Activated CD8-positive, alpha-beta T cell treated with anti-CD3 and anti-CD28 coated beads for 36 hours (primary cell): ENCODE measurements around the gene PFDN4. TPM values are rescaled to one million over a fixed set of nuclear protein-coding genes. Genes with fewer than 3 reads are reported as not detected.

Experiments
- ATAC-seq: fragments of 200-7000 bp; cut with Tn5 transposase; one replicate; pipeline ENCODE4 v1.10.0; 2021; ENCODE audit warnings: mild to moderate bottlenecking, moderate library complexity
- CTCF ChIA-PET: fragments of 350-600 bp; sonication (Branson Sonifier 250); formaldehyde crosslinking; loops from one replicate; lab custom pipeline; 2021; ENCODE audit warnings: antibody characterized with exemption; lab: Charles Lee
- POLR2A ChIA-PET: fragments of 350-600 bp; sonication (Branson Sonifier 250); formaldehyde crosslinking; loops from one replicate; lab custom pipeline; 2021; ENCODE audit warnings: antibody characterized with exemption; lab: Charles Lee
- DNase-seq: peaks from one replicate; pipeline ENCODE4 v3.0.0-alpha.2; 2020
- H3K27ac Mint-ChIP-seq: one replicate; pipeline ENCODE4 v1.8.0; 2021; ENCODE audit warnings: mild to moderate bottlenecking, mixed read lengths
- H3K27me3 Mint-ChIP-seq: one replicate; pipeline ENCODE4 v1.8.0; 2021; ENCODE audit warnings: mixed read lengths
- H3K36me3 Mint-ChIP-seq: one replicate; pipeline ENCODE4 v1.8.0; 2021; ENCODE audit warnings: low read depth, mixed read lengths
- H3K4me1 Mint-ChIP-seq: one replicate; pipeline ENCODE4 v1.8.0; 2021; ENCODE audit warnings: low read depth, mixed read lengths
- H3K4me3 Mint-ChIP-seq: one replicate; pipeline ENCODE4 v1.8.0; 2021; ENCODE audit warnings: mild to moderate bottlenecking, moderate library complexity, mixed read lengths
- H3K9me3 Mint-ChIP-seq: one replicate; pipeline ENCODE4 v1.8.0; 2021; ENCODE audit warnings: mixed read lengths
- intact Hi-C: fragments of 100-400 bp; cut with micrococcal nuclease; formaldehyde crosslinking; loops from one replicate; pipeline ENCODE4 v1.10.0; 2022
- total RNA-seq, 2 experiments: library from RNA; stranded (reverse); gene quantifications; one replicate each; pipeline ENCODE4 v1.2.3, GENCODE V29; 2021
- TF ChIP-seq, protein P1 (sequence below): fragments of 200-600 bp; IDR thresholded peaks from one replicate; pipeline ENCODE4 v1.8.0; 2022; ENCODE audit warnings: antibody characterized with exemption, mild to moderate bottlenecking

Gene PFDN4
- total RNA-seq, 2 experiments from 2014 or later: 31.1 to 37.4 TPM

DNA sequence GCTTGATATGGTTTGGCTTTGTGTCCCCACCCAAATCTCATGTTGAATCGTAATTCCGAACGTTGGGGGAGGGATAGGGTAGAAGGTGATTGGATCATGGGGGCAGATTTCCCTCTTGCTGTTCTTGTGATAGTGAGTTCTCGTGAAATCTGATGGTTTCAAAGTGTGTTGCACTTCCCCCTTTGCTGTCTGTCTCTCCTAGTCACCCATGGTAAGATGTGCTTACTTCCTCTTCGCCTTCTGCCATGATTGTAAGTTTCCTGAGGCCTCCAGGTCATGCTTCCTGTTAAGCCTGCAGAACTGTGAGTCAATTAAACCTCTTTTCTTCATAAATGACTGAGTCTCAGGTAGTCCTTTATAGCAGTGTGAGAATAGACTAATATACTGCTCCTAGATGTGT, 19.9 kb downstream of the PFDN4 start:
- TF ChIP-seq, protein P1, sequence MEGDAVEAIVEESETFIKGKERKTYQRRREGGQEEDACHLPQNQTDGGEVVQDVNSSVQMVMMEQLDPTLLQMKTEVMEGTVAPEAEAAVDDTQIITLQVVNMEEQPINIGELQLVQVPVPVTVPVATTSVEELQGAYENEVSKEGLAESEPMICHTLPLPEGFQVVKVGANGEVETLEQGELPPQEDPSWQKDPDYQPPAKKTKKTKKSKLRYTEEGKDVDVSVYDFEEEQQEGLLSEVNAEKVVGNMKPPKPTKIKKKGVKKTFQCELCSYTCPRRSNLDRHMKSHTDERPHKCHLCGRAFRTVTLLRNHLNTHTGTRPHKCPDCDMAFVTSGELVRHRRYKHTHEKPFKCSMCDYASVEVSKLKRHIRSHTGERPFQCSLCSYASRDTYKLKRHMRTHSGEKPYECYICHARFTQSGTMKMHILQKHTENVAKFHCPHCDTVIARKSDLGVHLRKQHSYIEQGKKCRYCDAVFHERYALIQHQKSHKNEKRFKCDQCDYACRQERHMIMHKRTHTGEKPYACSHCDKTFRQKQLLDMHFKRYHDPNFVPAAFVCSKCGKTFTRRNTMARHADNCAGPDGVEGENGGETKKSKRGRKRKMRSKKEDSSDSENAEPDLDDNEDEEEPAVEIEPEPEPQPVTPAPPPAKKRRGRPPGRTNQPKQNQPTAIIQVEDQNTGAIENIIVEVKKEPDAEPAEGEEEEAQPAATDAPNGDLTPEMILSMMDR: no peak

DNA sequence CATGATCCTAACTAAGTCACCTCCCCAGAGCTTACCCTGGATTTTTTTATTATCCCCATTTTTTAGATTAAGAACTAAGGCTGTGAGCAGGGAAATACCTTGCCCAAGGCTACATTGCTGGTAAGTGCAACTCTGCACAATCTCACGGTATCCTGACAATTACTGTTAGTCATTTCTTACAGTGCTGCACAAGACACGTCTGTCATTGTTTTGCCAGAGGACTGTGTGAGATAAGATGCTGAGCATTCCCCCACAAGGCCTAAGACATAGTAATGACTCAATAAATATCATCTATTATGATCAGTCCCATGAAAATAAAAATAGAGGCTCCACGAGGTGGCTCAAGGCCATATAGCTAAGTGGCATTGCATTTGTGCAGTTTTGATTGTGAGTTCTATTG, 21.0 kb downstream of the PFDN4 start:
- Mint-ChIP-seq H3K4me1 (no peaks in the 10 kb centered on the region), H3K27me3 (peaks cover 2% of the 10 kb centered on the region), H3K9me3 (peaks cover 7% of the 10 kb centered on the region), H3K27ac (no peak overlapping the region), H3K4me3 (no peak overlapping the region), H3K36me3 (no peaks in the 10 kb centered on the region)
- no peak for ATAC-seq
- no peak for DNase-seq
- ChIA-PET CTCF (no interaction called here), POLR2A (no interaction called here)
- intact Hi-C loops: no loop called here
- TF ChIP-seq, protein P1: no peak

More for the DNA sequence above, 19.9 kb downstream of the PFDN4 start:
- POLR2A ChIA-PET: no interaction called here
- H3K36me3 Mint-ChIP-seq: no peaks in the 10 kb centered on the region
- CTCF ChIA-PET: no interaction called here
- peaks cover 2% of the 10 kb centered on the region for H3K27me3 Mint-ChIP-seq
- H3K9me3 Mint-ChIP-seq: peaks cover 7% of the 10 kb centered on the region
- no peak for ATAC-seq
- H3K4me1 Mint-ChIP-seq: no peaks in the 10 kb centered on the region
- H3K27ac Mint-ChIP-seq: no peak overlapping the region
- intact Hi-C loops: no loop called here
- H3K4me3 Mint-ChIP-seq: no peak overlapping the region
- DNase-seq: no peak

GRCh38 chr20:54229566-54230160, 21.8 kb downstream of the PFDN4 start:
- Mint-ChIP-seq H3K4me1 (no peaks in the 10 kb centered on the region), H3K27ac (no peak overlapping the region), H3K36me3 (no peaks in the 10 kb centered on the region), H3K4me3 (no peak overlapping the region), H3K9me3 (peaks cover 7% of the 10 kb centered on the region), H3K27me3 (peaks cover 2% of the 10 kb centered on the region)
- intact Hi-C loops: no loop called here
- no peak for ATAC-seq
- CTCF ChIA-PET: no interaction called here
- POLR2A ChIA-PET: no interaction called here
- no peak for DNase-seq
- TF ChIP-seq, protein P1: no peak

DNA sequence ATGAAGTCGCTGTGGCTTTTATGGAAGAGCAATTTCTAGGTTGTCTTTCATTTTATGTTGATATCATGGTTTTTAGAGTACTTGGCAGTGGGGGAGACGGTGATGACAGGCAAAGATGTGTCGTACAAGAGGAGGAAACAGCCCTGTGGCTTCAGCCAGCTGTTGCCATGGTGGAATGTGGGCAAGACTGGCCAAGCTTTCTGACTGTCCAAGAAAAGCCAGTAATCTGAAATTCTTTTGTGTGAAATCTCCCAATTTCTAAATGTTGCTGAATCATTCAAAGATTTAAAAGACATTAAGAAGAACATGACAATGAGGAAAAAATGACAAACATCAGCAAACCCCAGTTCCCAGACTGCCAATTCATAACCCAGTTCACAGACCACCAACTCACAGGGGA, 23.1 kb downstream of the PFDN4 start:
- no peak for DNase-seq
- peaks cover 8% of the 10 kb centered on the region for H3K27me3 Mint-ChIP-seq
- CTCF ChIA-PET: no interaction called here
- ATAC-seq: no peak
- H3K4me1 Mint-ChIP-seq: no peaks in the 10 kb centered on the region
- no peaks in the 10 kb centered on the region for H3K36me3 Mint-ChIP-seq
- POLR2A ChIA-PET: interaction anchor here (1.0 to 1.2 kb wide), 2 partner anchors 17 to 30 kb away, joined by 3 to 4 read pairs; no protein-coding TSS in a partner anchor
- intact Hi-C loops: no loop called here
- TF ChIP-seq, protein P1: no peak
- H3K4me3 Mint-ChIP-seq: no peak overlapping the region
- no peak overlapping the region for H3K27ac Mint-ChIP-seq
- peaks cover 7% of the 10 kb centered on the region for H3K9me3 Mint-ChIP-seq

GRCh38 chr20:54234991-54235390, 27.1 kb downstream of the PFDN4 start:
- intact Hi-C loops: no loop called here
- H3K36me3 Mint-ChIP-seq: no peaks in the 10 kb centered on the region
- TF ChIP-seq, protein P1: no peak
- peaks cover 26% of the 10 kb centered on the region for H3K27me3 Mint-ChIP-seq
- ATAC-seq (no peak), DNase-seq (no peak)
- H3K27ac Mint-ChIP-seq: no peak overlapping the region
- H3K9me3 Mint-ChIP-seq: peaks cover 3% of the 10 kb centered on the region
- CTCF ChIA-PET: no interaction called here
- H3K4me3 Mint-ChIP-seq: no peak overlapping the region
- POLR2A ChIA-PET: no interaction called here
- H3K4me1 Mint-ChIP-seq: no peaks in the 10 kb centered on the region
